GM12873 (cell line): ENCODE results near the gene ERO1A.

ENCODE experiments used
- TF ChIP-seq, protein P1 (sequence below): IDR thresholded peaks from 2 replicates; pipeline ENCODE4 v1.5.1; 2012; ENCODE audit warnings: low read depth, mild to moderate bottlenecking, moderate library complexity, low read length, control low read depth; ENCODE audit not compliant: insufficient read depth; ENCODE audit errors: missing control alignments

ERO1A gene, protein sequence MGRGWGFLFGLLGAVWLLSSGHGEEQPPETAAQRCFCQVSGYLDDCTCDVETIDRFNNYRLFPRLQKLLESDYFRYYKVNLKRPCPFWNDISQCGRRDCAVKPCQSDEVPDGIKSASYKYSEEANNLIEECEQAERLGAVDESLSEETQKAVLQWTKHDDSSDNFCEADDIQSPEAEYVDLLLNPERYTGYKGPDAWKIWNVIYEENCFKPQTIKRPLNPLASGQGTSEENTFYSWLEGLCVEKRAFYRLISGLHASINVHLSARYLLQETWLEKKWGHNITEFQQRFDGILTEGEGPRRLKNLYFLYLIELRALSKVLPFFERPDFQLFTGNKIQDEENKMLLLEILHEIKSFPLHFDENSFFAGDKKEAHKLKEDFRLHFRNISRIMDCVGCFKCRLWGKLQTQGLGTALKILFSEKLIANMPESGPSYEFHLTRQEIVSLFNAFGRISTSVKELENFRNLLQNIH

DNA sequence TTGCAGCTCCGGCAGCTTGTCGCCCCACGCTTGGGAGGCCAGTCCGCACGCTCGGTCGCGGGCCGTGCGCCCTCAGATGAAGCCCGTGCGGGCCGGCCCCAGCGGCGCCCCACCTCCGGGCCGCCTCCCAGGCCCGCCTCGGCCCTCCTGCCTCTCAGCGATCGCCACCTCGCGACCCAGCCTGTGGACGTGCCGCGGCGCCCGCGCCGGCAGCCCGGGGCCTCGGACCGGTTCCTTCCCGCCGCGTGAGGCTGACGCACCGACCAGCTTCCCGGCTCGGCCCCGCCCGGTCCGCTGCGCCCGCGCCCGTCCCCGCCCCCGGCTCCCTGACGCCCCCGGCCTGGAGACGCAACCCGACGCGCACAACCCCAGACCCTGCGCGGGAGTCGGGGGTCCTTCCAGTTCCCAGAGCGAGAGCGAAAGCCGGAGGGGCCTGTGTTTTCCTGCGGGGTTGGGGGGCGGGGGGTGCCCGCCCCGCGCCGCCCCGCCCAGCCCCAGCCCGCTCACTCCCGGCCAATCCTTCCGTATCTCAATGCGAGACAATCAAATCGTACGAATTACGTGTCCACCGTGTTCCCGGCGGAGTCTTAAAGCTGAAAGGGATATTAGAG lies at the start of gene ERO1A:
ERO1A (minus strand) TSS at position 78 of the 611 bp plus-strand sequence; CDS start at position 1, 77 bp downstream.
- TF ChIP-seq, protein P1, sequence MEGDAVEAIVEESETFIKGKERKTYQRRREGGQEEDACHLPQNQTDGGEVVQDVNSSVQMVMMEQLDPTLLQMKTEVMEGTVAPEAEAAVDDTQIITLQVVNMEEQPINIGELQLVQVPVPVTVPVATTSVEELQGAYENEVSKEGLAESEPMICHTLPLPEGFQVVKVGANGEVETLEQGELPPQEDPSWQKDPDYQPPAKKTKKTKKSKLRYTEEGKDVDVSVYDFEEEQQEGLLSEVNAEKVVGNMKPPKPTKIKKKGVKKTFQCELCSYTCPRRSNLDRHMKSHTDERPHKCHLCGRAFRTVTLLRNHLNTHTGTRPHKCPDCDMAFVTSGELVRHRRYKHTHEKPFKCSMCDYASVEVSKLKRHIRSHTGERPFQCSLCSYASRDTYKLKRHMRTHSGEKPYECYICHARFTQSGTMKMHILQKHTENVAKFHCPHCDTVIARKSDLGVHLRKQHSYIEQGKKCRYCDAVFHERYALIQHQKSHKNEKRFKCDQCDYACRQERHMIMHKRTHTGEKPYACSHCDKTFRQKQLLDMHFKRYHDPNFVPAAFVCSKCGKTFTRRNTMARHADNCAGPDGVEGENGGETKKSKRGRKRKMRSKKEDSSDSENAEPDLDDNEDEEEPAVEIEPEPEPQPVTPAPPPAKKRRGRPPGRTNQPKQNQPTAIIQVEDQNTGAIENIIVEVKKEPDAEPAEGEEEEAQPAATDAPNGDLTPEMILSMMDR = no peak

DNA sequence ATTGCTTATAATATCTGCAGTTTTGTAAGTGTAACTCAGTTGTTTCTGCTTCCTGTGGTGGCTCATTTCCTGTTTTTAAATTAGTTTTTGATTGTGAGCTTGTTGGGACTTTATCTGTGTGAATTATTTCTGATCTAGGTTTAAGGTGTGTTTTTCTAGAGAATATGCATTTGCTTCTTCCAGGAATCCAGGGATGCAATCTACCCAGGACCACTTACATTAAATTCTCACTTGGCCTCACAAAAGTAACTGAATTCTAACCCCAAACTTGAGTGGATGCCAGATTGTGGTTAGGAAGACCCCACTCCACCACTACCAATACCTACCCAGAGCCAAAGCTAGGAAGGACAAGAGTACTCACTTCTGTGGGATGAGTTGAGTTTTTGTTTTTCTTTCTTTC lies 46.5 kb upstream of the ERO1A start:
- TF ChIP-seq, protein P1 = no peak

DNA sequence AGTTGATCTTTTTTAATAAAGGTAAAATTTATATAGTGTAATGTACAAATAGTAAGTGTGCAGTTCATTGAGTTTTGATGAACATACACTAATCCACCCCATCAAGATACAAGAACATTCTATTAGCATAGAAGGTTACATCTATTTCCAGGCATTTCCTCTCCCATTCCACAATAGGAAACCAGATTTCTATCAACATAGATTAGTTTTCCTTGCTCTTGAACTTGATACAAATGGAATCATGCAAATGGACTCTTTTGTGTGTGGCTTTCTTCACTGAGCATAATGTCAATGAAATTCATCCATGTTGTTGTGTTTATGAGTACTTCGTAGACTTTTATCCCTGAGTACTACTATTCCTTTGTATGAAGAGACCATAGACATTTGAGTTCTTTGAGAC lies 45.4 kb upstream of the ERO1A start:
- TF ChIP-seq, protein P1 = no peak

DNA sequence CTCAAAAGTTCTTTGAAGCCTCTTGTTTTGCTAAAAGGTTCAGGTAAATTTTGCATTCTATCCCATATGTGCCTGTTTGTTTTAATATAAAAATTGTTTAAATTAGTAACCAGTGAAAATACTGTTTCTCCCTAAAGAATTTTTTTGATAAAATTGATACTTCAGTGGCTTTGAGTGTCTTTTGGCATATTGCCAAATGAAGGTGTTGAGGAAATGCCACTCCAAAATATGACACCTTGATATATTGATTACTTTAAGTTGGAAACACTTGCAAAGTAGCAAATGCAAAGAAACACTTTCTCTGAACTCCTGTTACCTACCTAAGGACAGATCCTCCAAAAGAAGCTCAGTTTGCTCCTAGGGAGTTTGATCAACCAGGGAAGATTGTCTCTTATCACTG lies 43.1 kb upstream of the ERO1A start:
- TF ChIP-seq, protein P1 = no peak

DNA sequence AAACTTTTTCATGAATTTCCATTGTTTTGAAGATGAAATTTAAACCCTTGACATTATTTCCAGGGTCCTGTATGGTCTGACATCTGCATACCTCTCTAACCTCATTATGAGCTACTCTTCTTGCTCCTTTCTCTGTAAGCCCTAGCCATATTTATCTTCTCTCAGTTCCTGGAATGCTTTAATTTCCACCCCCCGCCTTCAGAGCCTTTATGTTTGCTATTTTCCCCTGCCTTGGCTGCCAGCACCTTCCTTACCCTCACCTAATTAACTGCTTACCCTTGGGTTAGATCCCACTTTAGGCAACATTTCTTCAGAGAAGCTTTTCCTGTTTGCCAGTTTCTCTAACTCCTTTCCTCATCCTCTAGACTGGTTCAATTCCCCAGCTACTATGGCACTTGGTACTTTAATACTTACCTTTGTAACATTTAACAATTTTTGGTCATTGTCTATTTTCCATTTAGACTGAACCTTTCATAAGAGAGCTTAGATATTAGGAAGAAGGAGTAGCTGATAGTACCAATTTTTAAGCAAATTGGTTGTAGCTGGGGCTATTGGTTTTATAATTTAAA lies 40.6 kb upstream of the ERO1A start:
- TF ChIP-seq, protein P1 = no peak

DNA sequence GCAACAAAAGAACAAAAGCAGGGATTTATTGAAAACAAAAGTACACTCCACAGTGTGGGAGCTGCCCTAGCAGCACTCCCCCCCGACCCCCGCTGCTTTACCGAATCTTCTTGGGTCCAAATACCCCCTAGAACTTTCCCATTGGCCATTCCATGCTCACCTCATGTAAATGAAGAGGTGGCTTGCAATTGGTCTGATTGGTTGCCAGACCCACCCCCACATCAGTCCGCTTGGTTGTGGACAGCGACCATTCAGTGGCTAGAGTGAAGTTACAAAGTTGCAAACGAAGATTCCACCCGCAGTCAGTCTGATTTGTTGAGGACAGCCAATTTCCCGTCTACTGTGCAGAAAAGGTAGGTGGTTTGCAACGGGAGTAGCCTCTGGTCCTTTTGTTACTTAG lies 38.5 kb upstream of the ERO1A start:
- TF ChIP-seq, protein P1 = no peak

DNA sequence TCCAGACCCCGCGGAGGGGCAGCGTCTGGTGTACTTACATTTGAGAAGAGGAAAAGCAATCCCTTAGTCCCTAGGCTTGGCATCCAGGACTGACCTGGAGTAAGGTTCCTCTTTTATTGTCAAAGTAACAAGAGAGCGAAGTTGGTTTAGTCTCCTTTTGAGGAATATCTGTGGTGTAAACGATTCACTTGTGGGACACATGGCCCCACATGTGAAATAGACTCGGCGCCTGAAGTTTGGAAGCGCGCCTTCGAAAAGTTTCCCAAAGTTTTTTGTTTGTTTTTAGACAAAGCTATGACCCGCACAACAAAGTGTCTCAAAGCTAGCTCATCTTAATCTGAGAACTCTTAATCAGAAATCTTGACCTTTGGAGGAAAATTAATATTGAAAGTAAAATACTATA lies 35.4 kb upstream of the ERO1A start:
- TF ChIP-seq, protein P1 = no peak
